Muscle layer of colon (tissue), 2 donors: ENCODE data around the gene PCBP3.

Experiments used
- H3K27ac ChIP-seq: one replicate; pipeline ENCODE4 v1.7.0; 2013; ENCODE audit warnings: low read depth, mild to moderate bottlenecking, low read length, moderate library complexity
- H3K27me3 ChIP-seq, 2 donors: one replicate each; pipeline ENCODE4 v1.7.0; 2013; ENCODE audit warnings: low read length in 2 of 2, mild to moderate bottlenecking in 2 of 2; ENCODE audit not compliant: insufficient read depth in 2 of 2, control insufficient read depth in 1 of 2
- H3K36me3 ChIP-seq: one replicate; pipeline ENCODE4 v1.7.0; 2013; ENCODE audit warnings: mild to moderate bottlenecking, low read length; ENCODE audit not compliant: insufficient read depth
- H3K4me1 ChIP-seq: one replicate; pipeline ENCODE4 v1.7.0; 2013; ENCODE audit warnings: mild to moderate bottlenecking, low read length; ENCODE audit not compliant: insufficient read depth
- H3K4me3 ChIP-seq, 2 donors: one replicate each; pipeline ENCODE4 v1.7.0; 2013; ENCODE audit warnings: low read length in 2 of 2, low read depth in 1 of 2, mild to moderate bottlenecking in 1 of 2, moderate library complexity in 1 of 2
- H3K9ac ChIP-seq: one replicate; pipeline ENCODE4 v1.7.0; 2013; ENCODE audit warnings: low read length
- H3K9me3 ChIP-seq: one replicate; pipeline ENCODE4 v1.7.0; 2013; ENCODE audit warnings: mild to moderate bottlenecking, low read length
- donor health status: abdominal sarcoma.
- donor health status: Adenocarcinoma of cecum.

The PCBP3 gene

GRCh38 chr21:45976701-45977311 is 333.3 kb downstream of the PCBP3 start:
- H3K9ac ChIP-seq = no peak overlapping the region
- H3K27me3 ChIP-seq = no peaks in the 10 kb centered on the region
- peaks cover 40% of the 10 kb centered on the region for H3K4me1 ChIP-seq
- H3K27ac ChIP-seq = peak overlapping the region; percentile 63
- H3K4me3 ChIP-seq = no peak overlapping the region
- no peaks in the 10 kb centered on the region for H3K9me3 ChIP-seq
- no peaks in the 10 kb centered on the region for H3K36me3 ChIP-seq

DNA sequence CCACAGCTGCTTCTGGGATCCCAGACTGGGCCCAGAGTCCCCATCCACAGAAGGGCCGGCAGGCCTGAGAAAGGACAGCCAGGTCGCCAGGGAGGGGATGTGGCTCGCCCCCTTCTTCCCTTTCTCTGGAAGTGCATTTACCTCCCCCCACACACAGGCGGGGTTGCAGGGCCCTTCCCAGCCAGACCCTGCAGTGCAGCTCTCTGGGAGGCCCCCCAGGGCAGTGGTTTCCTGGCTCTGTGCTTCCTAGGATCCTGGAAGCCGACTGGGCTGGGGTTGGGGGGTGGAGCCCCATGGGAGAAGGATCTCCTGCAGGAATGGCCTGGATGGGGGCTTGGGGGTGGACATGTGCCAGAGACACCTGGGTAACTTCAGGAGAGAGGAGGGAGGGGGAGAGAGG is 333.9 kb downstream of the PCBP3 start:
- Histone ChIP-seq H3K4me3 (no peak overlapping the region), H3K9ac (no peak overlapping the region), H3K27me3 (no peaks in the 10 kb centered on the region), H3K9me3 (no peaks in the 10 kb centered on the region), H3K4me1 (peaks cover 34% of the 10 kb centered on the region), H3K27ac (peak overlapping the region; percentile 78), H3K36me3 (no peaks in the 10 kb centered on the region)

GRCh38 chr21:45979141-45979631 is 335.7 kb downstream of the PCBP3 start:
- H3K27ac ChIP-seq = peak overlapping the region; percentile 81
- peaks cover 36% of the 10 kb centered on the region for H3K4me1 ChIP-seq
- no peak overlapping the region for H3K4me3 ChIP-seq

DNA sequence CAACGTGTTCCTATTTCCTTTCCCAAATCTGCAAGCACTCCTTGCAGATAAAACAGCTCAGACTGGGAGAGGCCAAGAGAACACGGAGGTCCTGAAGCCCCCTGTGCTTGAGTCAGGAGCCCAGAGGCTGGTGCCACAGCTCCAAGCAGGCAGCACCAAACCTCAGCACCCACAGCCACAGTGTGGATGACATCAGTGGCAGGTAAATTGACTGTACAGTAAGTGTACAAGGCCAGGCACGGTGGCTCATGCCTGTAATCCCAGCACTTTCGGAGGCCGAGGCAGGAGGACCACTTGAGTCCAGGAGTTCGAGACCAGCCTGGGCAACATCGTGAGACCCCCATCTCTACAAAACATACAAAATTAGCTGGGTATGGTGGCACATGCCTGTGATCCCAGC is 336.1 kb downstream of the PCBP3 start:
- Histone ChIP-seq H3K27me3 (no peaks in the 10 kb centered on the region), H3K4me1 (peaks cover 37% of the 10 kb centered on the region), H3K4me3 (no peak overlapping the region), H3K9ac (no peak overlapping the region), H3K9me3 (no peaks in the 10 kb centered on the region), H3K36me3 (peaks cover 6% of the 10 kb centered on the region), H3K27ac (peak overlapping the region; percentile 87)

More at GRCh38 chr21:45979141-45979631, 335.7 kb downstream of the PCBP3 start:
- peaks cover 1% of the 10 kb centered on the region for H3K36me3 ChIP-seq
- no peak overlapping the region for H3K9ac ChIP-seq
- H3K9me3 ChIP-seq = no peaks in the 10 kb centered on the region
- no peaks in the 10 kb centered on the region for H3K27me3 ChIP-seq

DNA sequence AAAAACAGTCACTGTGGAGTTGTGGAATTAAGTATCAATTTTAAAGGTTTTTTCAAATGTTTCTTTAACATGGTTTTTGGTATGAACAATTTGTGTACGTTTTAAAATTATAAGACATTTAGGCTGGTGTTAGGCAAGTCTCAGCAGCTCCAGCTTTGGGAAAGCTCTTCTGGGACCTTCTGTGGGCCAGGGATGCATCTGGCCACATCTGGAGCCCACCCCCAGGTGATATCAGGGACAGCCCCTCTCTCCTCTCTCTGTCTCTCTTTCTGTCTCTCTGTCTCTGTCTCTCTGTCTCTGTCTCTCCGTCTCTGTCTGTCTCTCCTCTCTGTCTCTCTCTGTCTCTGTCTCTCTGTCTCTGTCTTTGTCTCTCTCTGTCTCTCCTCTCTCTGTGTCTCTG is 336.7 kb downstream of the PCBP3 start:
- no peaks in the 10 kb centered on the region for H3K27me3 ChIP-seq
- H3K4me1 ChIP-seq = peaks cover 37% of the 10 kb centered on the region
- peak overlapping the region; percentile 54 for H3K9ac ChIP-seq
- H3K9me3 ChIP-seq = no peaks in the 10 kb centered on the region
- peaks cover 12% of the 10 kb centered on the region for H3K36me3 ChIP-seq
- peak overlapping the region; percentile 87 for H3K27ac ChIP-seq
- H3K4me3 ChIP-seq = no peak overlapping the region

GRCh38 chr21:45980697-45981096 is 337.2 kb downstream of the PCBP3 start:
- peak overlapping the region; percentile 21 to 46 for H3K4me3 ChIP-seq
- no peaks in the 10 kb centered on the region for H3K27me3 ChIP-seq
- peaks cover 39% of the 10 kb centered on the region for H3K4me1 ChIP-seq
- peak overlapping the region; percentile 87 for H3K27ac ChIP-seq
- H3K36me3 ChIP-seq = peaks cover 16% of the 10 kb centered on the region
- H3K9me3 ChIP-seq = no peaks in the 10 kb centered on the region
- H3K9ac ChIP-seq = peak overlapping the region; percentile 54

DNA sequence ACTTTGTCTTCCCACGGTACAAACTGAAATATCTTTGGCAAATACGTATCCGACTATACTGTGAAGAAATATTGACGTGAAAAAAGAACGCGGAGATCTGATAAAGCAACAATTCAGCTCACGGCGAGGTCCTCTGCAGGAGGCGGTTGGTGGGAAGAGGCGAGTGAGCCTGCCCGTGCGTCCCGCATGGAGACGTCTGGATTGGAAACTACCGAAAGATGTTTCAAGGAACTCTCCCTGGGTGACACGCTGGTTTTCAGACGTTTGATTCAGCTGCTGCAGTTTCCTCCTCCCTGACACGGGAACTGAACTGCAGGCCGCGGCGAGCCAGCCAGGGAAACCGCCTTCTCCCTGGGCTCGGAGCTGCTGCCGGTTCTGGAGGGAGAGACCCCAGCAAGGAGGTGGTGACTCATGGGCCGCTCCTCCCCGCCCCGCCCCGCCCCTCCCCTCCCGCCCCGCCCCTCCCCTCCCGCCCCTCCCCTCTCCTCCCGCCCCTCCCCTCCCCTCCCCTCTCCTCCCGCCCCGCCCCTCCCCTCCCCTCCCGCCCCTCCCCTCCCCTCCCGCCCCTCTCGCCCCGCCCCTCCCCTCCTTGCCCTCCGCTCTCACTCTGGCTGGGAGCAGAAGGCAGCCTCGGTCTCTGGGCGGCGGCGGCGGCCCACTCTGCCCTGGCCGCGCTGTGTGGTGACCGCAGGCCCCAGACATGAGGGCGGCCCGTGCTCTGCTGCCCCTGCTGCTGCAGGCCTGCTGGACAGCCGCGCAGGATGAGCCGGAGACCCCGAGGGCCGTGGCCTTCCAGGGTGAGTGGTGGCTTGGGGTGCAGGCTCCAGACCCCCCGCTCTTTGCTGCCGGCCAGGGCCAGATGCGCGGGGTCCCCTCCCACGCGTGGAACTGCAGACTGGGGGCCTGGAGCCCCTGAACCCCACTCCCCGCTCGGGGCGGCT is 337.9 kb downstream of the PCBP3 start, which contains the start of gene COL6A1:
COL6A1 (plus strand) TSS at position 620 of the 941 bp plus-strand sequence; CDS start at position 701, 81 bp downstream.
- Histone ChIP-seq H3K4me3 (peak within 1 kb of the TSS; percentile 92 to 99), H3K9me3 (no peaks in the 10 kb centered on the region), H3K4me1 (peaks cover 46% of the 10 kb centered on the region), H3K27ac (peak within 1 kb of the TSS; percentile 93), H3K27me3 (no peaks in the 10 kb centered on the region), H3K9ac (peak within 1 kb of the TSS; percentile 73), H3K36me3 (peaks cover 23% of the 10 kb centered on the region)

- H3K4me1 ChIP-seq = peaks cover 54% of the 10 kb centered on the region
- peaks cover 29% of the 10 kb centered on the region for H3K36me3 ChIP-seq
- peak overlapping the region; percentile 93 for H3K27ac ChIP-seq
- H3K9ac ChIP-seq = peak overlapping the region; percentile 73
- H3K9me3 ChIP-seq = no peaks in the 10 kb centered on the region
- H3K27me3 ChIP-seq = no peaks in the 10 kb centered on the region
- peak overlapping the region; percentile 92 to 99 for H3K4me3 ChIP-seq
These were observed 338.7 kb downstream of the PCBP3 start for GRCh38 chr21:45982092-45982757.

- Histone ChIP-seq H3K9ac (peak overlapping the region; percentile 73), H3K4me3 (peak overlapping the region; percentile 92 to 99), H3K36me3 (peaks cover 32% of the 10 kb centered on the region), H3K27me3 (no peaks in the 10 kb centered on the region), H3K9me3 (no peaks in the 10 kb centered on the region), H3K27ac (peak overlapping the region; percentile 93), H3K4me1 (peaks cover 53% of the 10 kb centered on the region)
These were observed 339.5 kb downstream of the PCBP3 start for GRCh38 chr21:45982758-45983648.

DNA sequence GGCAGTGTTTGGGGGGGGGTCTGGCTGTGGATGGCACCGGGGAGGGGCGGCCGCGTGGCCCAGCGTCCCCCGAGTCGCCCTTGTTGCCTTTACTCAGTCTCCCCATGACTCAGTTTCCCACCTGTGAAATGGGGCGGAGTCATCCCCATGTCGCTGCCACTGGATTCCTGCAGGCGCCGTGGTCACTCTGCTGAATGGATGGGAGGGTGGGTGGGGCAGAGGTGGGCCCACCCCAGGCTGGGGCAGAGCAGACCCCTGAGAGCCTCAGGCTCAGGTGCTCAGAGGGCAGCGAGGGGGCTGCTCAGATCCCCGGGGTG is 340.1 kb downstream of the PCBP3 start:
- peaks cover 35% of the 10 kb centered on the region for H3K36me3 ChIP-seq
- H3K4me1 ChIP-seq = peaks cover 55% of the 10 kb centered on the region
- H3K4me3 ChIP-seq = peak overlapping the region; percentile 92 to 99
- peak overlapping the region; percentile 73 for H3K9ac ChIP-seq
- no peaks in the 10 kb centered on the region for H3K27me3 ChIP-seq
- H3K9me3 ChIP-seq = no peaks in the 10 kb centered on the region
- H3K27ac ChIP-seq = peak overlapping the region; percentile 93
